Measurements from ENCODE around the gene CD2.

CD2 gene

GRCh38 chr1:116771997-116772647 lies 17.9 kb downstream of the CD2 start:
- in situ Hi-C loops (cut with HindIII; ENCODE audit: low sequenced_read_pairs), result no loop called here

- in situ Hi-C loops (cut with HindIII; ENCODE audit: low sequenced_read_pairs), result no loop called here
Observed at GRCh38 chr1:116772648-116773045, 18.4 kb downstream of the CD2 start.

DNA sequence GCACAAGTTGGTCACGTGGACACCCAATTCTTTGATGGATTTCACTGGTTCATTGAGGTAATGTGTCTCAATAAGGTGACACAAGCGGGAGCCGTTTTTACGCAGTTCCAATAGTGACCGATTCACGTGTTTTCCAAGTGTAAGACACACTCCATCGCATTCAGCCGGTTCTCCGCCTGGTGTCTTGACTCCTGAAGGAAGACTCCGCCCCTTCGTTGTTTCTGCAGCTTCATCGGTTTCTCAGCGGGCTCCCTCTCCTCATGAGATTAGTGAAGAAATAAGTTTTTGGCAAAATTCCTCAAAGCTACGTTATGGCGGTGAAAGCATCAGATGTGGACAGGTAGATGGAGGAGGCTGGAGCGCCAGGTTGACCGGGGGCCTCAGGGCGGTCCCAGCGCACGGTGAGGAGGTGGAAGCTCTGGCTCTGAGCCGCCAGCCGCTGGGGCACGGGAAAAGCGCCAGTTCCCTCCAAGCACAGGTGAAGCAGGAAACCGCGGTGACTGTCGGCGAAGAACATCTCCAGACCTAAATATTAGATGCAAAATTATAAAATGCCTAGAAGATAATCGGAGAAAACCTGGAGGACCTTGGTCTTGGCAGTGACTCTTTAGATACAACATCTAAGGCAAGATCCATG lies 21.0 kb downstream of the CD2 start:
- in situ Hi-C loops (cut with HindIII; ENCODE audit: low sequenced_read_pairs), result no loop called here

- in situ Hi-C loops (cut with HindIII; ENCODE audit: low sequenced_read_pairs), result no loop called here
Observed at GRCh38 chr1:116777831-116778830, 23.9 kb downstream of the CD2 start.

- in situ Hi-C loops (cut with HindIII; ENCODE audit: low sequenced_read_pairs), result no loop called here
Observed at GRCh38 chr1:116781034-116781433, 26.8 kb downstream of the CD2 start.

- in situ Hi-C loops (cut with HindIII; ENCODE audit: low sequenced_read_pairs), result no loop called here
Observed at GRCh38 chr1:116785006-116785405, 30.8 kb downstream of the CD2 start.

GRCh38 chr1:116786049-116786448 lies 31.8 kb downstream of the CD2 start:
- in situ Hi-C loops (cut with HindIII; ENCODE audit: low sequenced_read_pairs), result no loop called here

DNA sequence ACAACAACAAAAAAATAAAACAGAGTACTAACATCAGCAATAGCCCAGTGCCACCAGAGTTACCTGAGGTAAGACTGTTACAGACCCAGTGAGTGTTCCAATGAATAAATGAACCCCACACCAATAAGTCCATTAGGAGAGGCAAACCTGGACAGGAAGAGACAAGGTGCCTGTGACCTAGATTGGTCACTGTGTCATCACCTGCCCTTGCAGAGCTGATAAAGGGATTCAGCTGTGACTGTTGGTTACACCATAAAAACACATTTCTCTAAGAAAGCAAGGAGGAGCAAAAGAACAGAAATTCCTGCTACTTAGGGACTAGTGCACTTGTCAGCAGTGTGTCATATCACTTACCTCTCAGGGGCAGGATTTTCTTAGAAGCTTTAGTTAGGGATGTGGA lies 37.5 kb downstream of the CD2 start:
- in situ Hi-C loops (cut with HindIII; ENCODE audit: low sequenced_read_pairs), result loop anchor here (5.0 kb wide), 1 partner anchor 96 kb away; no protein-coding TSS in a partner anchor

DNA sequence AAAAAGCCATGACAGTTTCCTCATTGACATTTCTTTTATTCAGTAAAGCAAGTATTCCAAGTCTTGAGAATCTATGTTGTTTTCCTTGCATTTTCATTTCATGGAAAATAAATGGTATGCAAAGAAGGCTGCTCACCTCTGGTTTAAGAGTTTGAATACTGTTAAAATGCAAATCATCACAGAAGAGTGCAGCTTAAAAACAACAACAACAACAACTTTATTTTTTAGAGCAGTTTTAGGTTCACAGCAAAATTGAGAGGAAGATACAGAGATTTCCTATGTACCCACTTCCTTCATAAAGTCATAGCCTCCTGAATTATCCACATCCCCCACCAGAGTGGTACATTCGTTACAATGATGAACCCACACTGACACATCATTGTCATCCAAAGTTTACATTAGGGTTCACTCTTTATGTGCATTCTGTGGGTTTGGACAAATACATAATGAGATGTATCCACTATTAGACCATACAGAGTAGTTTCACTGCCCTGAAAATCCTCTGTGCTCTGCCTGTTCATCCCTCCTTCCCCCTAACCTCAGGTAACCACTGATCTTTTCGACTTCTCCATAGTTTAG lies 39.2 kb downstream of the CD2 start:
- in situ Hi-C loops (cut with HindIII; ENCODE audit: low sequenced_read_pairs), result loop anchor here (5.0 kb wide), 1 partner anchor 94 kb away; no protein-coding TSS in a partner anchor

- in situ Hi-C loops (cut with HindIII; ENCODE audit: low sequenced_read_pairs), result loop anchor here (5.0 kb wide), 1 partner anchor 93 kb away; no protein-coding TSS in a partner anchor
Observed at GRCh38 chr1:116794371-116794770, 40.1 kb downstream of the CD2 start.

GRCh38 chr1:116794804-116795481 lies 40.7 kb downstream of the CD2 start:
- in situ Hi-C loops (cut with HindIII; ENCODE audit: low sequenced_read_pairs), result loop anchor here (5.0 kb wide), 1 partner anchor 92 kb away; no protein-coding TSS in a partner anchor

GRCh38 chr1:116795482-116795829 lies 41.2 kb downstream of the CD2 start:
- in situ Hi-C loops (cut with HindIII; ENCODE audit: low sequenced_read_pairs), result no loop called here

- in situ Hi-C loops (cut with HindIII; ENCODE audit: low sequenced_read_pairs), result no loop called here
Observed at GRCh38 chr1:116804736-116805135, 50.5 kb downstream of the CD2 start.

- in situ Hi-C loops (cut with HindIII; ENCODE audit: low sequenced_read_pairs), result no loop called here
Observed at GRCh38 chr1:116805398-116805797, 51.2 kb downstream of the CD2 start.

GRCh38 chr1:116806245-116806644 lies 52.0 kb downstream of the CD2 start:
- in situ Hi-C loops (cut with HindIII; ENCODE audit: low sequenced_read_pairs), result no loop called here

GRCh38 chr1:116806671-116807070 lies 52.4 kb downstream of the CD2 start:
- in situ Hi-C loops (cut with HindIII; ENCODE audit: low sequenced_read_pairs), result no loop called here

GRCh38 chr1:116807394-116808199 lies 53.4 kb downstream of the CD2 start:
- in situ Hi-C loops (cut with HindIII; ENCODE audit: low sequenced_read_pairs), result no loop called here

DNA sequence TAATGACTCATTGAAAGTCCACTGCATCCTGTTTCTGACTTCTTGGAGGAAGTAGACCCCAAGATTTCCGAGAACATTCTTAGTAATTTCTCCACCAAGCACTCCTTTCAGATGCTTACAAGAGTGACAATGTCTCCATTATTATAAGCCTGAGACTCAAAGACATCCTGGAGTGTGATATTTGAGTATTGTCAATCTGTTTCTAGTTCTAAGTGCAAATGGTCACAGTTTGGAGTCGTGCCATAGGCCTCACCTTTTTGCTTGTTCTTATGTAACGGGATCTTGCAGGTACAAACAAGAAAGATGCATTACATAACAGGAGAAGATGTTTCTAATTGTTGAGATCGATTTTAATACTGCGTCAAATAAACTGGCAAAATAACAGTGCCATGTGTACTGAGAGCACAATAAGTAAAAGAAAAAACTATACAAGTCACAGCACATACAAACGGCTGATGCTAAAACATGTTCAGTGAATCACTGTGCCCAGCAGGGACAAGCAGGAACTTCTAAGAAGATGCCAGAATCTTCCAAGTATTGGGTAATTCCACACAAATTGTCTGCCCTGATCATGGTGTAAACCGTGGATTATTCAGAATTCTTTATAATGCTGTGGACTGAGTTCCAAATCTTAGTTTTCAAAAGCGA lies 54.1 kb downstream of the CD2 start:
- in situ Hi-C loops (cut with HindIII; ENCODE audit: low sequenced_read_pairs), result no loop called here

GRCh38 chr1:116808848-116809508 lies 54.7 kb downstream of the CD2 start:
- in situ Hi-C loops (cut with HindIII; ENCODE audit: low sequenced_read_pairs), result no loop called here
